Endothelial cell of umbilical vein (primary cell): Measurements from ENCODE around the gene BRAT1.

Experiments used
- POLR2A ChIP-seq: IDR thresholded peaks from 2 replicates; pipeline ENCODE4 v1.6.1; 2012; ENCODE audit warnings: low read depth, mild to moderate bottlenecking, control low read depth, low read length
- TF ChIP-seq, protein P1 (sequence below), 2 donors: IDR thresholded peaks; 1 replicate in 1 of 2; 2 replicates in 1 of 2; pipeline ENCODE4 v1.5.1; 2011; ENCODE audit warnings: low read length in 2 of 2, mild to moderate bottlenecking in 2 of 2, moderate library complexity in 2 of 2, control low read depth in 1 of 2, inconsistent platforms in 1 of 2, low read depth in 1 of 2; ENCODE audit not compliant: insufficient read depth in 1 of 2; ENCODE audit errors: extremely low read depth in 1 of 2

- TF ChIP-seq, protein P1, sequence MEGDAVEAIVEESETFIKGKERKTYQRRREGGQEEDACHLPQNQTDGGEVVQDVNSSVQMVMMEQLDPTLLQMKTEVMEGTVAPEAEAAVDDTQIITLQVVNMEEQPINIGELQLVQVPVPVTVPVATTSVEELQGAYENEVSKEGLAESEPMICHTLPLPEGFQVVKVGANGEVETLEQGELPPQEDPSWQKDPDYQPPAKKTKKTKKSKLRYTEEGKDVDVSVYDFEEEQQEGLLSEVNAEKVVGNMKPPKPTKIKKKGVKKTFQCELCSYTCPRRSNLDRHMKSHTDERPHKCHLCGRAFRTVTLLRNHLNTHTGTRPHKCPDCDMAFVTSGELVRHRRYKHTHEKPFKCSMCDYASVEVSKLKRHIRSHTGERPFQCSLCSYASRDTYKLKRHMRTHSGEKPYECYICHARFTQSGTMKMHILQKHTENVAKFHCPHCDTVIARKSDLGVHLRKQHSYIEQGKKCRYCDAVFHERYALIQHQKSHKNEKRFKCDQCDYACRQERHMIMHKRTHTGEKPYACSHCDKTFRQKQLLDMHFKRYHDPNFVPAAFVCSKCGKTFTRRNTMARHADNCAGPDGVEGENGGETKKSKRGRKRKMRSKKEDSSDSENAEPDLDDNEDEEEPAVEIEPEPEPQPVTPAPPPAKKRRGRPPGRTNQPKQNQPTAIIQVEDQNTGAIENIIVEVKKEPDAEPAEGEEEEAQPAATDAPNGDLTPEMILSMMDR (IDR thresholded peaks at IDR 0.05; ENCODE audit: extremely low read depth in 1 of 2, insufficient read depth in 1 of 2, low read depth in 1 of 2, low read length in 2 of 2): no peak
- no peak for TF ChIP-seq POLR2A
Observed at GRCh38 chr7:2488272-2488645, 67.1 kb downstream of the BRAT1 start.
